Spleen (tissue), 11 donors: ENCODE results near the gene BRD2. TPM values are rescaled to one million over a fixed set of nuclear protein-coding genes. Genes with fewer than 3 reads are reported as not detected.

Source experiments
- DNase-seq: peaks from one replicate; pipeline ENCODE4 v3.0.0-alpha.2; 2020
- H3K27ac ChIP-seq, 8 donors: fragments of 200-600 bp; sonication (generic) in 7 of 8; 1 replicate in 4 of 8; 2 replicates in 4 of 8; pipeline versions ENCODE4 v1.5.0 to v1.8.0; 2016 to 2021; ENCODE audit warnings: inconsistent platforms in 4 of 8, mild to moderate bottlenecking in 4 of 8, moderate library complexity in 1 of 8
- H3K27me3 ChIP-seq, 7 donors: fragments of 200-600 bp; sonication (generic) in 6 of 7; replicated peaks in 1 of 7; 1 replicate in 4 of 7; 2 replicates in 3 of 7; pipeline versions ENCODE4 v1.5.0 to v1.8.0; 2016 to 2021; ENCODE audit warnings: inconsistent platforms in 3 of 7, mild to moderate bottlenecking in 1 of 7
- H3K36me3 ChIP-seq, 6 donors: fragments of 200-600 bp; sonication (generic) in 5 of 6; 1 replicate in 4 of 6; 2 replicates in 2 of 6; pipeline versions ENCODE4 v1.5.0 to v1.8.0; 2016 to 2021; ENCODE audit warnings: inconsistent platforms in 2 of 6
- H3K4me1 ChIP-seq, 6 donors: fragments of 200-600 bp; sonication (generic) in 5 of 6; 1 replicate in 3 of 6; 2 replicates in 3 of 6; pipeline versions ENCODE4 v1.5.0 to v1.8.0; 2016 to 2021; ENCODE audit warnings: inconsistent platforms in 3 of 6
- H3K4me3 ChIP-seq, 8 donors: fragments of 200-600 bp; sonication (generic) in 7 of 8; 1 replicate in 4 of 8; 2 replicates in 4 of 8; pipeline versions ENCODE4 v1.5.0 to v1.8.0; 2016 to 2021; ENCODE audit warnings: inconsistent platforms in 4 of 8, mild to moderate bottlenecking in 4 of 8, moderate library complexity in 2 of 8
- H3K9me3 ChIP-seq, 8 donors: fragments of 200-600 bp; sonication (generic) in 7 of 8; 1 replicate in 4 of 8; 2 replicates in 4 of 8; pipeline versions ENCODE4 v1.5.0 to v1.8.0; 2016 to 2021; ENCODE audit warnings: inconsistent platforms in 4 of 8
- POLR2A ChIP-seq, 3 donors: fragments of 450-650 bp; IDR thresholded peaks; one replicate each; pipeline ENCODE4 v1.5.1; 2017; ENCODE audit warnings: antibody characterized with exemption in 3 of 3, mild to moderate bottlenecking in 1 of 3
- POLR2AphosphoS5 ChIP-seq, 3 donors: sonication (generic); formaldehyde crosslinking; IDR thresholded peaks; one replicate each; pipeline ENCODE4 v1.5.1; 2017; ENCODE audit warnings: antibody characterized with exemption in 3 of 3
- WGBS, 5 donors: extraction: QIAGEN DNeasy Blood & Tissue Kit in 3 of 5; methylation state at CpG; one replicate each; pipeline versions ENCODE4 v1.1.5 to v1.1.7; 2013 to 2018; 5-methylcytosine and 5-hydroxymethylcytosine counted together
- intact Hi-C: fragments of 100-400 bp; cut with DNase I; formaldehyde crosslinking; loops from one replicate; pipeline ENCODE4 v1.15.0; 2023; ENCODE audit warnings: low total_unique reads
- polyA plus RNA-seq, 3 donors: library from polyadenylated mRNA; stranded (reverse); fragments of 200-250 nt; gene quantifications; one replicate each; pipeline ENCODE4 v1.2.1, GENCODE V29; 2013
- total RNA-seq, 7 donors: library from RNA; depleted of rRNA in 3 of 7; stranded (reverse); fragments of >200 nt in 3 of 7; fragmentation: NEBNext Ultra II Directional in 4 of 7; extraction: Animal tissue kit (Norgen Biotek cat#: 25700) in 4 of 7; gene quantifications; one replicate each; pipeline versions ENCODE4 v1.1.0 to v1.2.1, GENCODE V29; 2016 to 2021
- TF ChIP-seq, protein P1 (sequence below), 11 experiments: fragments of 200-600 bp in 7 of 11; fragments of 450-650 bp in 4 of 11; sonication (generic) in 4 of 11; IDR thresholded peaks in 8 of 11; conservative IDR thresholded peaks in 3 of 11; 1 replicate in 7 of 11; 2 replicates in 4 of 11; pipeline versions ENCODE4 v1.4.0 to v1.8.0; 2016 to 2021; ENCODE audit warnings: antibody characterized with exemption in 11 of 11, inconsistent platforms in 4 of 11, mild to moderate bottlenecking in 1 of 11
- donor health status: healthy with polysubstance abuse.
- donor health status: DM: no; HTN: no; CAD: no; lungs with moderate emphysema.
- donor health status: DM: no; HTN: no; CAD: no.
- donor health status: Bipolar disorder and iron deficiency.
- donor health status: healthy.
- donor health status: DM: no; HTN: no; CAD: no.
- donor health status: DM: yes; HTN: yes; CAD: no.

Gene BRD2
- total and polyA plus RNA-seq, 10 donors, result 80.5 to 277 (median 217) TPM

DNA sequence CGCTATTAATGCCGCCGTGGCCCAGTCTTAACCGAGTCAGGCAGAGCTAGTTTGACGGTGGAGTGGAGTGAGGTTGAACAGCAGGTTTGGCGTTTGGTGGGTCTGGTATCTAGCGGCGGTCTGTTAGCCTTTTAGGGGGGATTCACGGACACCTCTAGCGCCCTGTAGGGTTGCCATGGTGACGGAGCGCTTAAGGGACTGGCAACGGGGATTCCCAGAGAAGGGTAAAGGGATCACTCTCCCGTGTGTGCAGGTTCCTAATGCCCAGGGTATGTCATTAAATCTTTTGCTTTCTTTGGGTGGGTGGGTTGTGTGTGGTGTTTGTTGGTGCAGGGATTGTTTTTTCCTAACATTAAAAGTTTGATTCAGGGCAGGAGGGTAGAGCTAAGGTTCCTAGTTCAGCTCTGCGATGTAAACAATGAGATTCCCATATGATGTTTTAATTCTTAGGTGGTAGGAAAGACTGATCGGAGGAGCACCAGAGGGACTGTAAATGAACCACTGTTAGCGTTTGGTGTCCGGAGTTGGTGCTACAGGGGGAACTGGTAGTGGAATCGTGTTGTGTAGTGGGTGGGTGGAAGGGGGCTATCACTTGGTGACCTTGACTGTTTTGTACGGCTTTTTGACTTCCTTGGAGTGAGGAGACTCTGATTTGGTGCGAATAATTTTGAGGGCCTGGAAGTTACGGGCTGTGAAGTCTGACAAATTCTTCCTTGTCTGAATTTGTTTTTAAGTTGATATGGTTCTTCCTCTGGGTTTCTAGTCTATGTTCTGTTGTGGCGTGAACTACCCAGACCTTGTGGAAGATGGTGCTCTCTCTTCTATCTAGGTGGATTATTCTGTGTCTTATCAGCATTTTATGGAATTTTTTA, 5.0 kb downstream of the BRD2 start:
- DNase-seq, result no peak
- H3K9me3 ChIP-seq, result no peaks in the 10 kb centered on the region
- TF ChIP-seq, protein P1, sequence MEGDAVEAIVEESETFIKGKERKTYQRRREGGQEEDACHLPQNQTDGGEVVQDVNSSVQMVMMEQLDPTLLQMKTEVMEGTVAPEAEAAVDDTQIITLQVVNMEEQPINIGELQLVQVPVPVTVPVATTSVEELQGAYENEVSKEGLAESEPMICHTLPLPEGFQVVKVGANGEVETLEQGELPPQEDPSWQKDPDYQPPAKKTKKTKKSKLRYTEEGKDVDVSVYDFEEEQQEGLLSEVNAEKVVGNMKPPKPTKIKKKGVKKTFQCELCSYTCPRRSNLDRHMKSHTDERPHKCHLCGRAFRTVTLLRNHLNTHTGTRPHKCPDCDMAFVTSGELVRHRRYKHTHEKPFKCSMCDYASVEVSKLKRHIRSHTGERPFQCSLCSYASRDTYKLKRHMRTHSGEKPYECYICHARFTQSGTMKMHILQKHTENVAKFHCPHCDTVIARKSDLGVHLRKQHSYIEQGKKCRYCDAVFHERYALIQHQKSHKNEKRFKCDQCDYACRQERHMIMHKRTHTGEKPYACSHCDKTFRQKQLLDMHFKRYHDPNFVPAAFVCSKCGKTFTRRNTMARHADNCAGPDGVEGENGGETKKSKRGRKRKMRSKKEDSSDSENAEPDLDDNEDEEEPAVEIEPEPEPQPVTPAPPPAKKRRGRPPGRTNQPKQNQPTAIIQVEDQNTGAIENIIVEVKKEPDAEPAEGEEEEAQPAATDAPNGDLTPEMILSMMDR (IDR thresholded peaks at IDR 0.05 in 8 of 11, conservative IDR thresholded peaks at IDR 0.05 in 3 of 11), result no peak
- TF ChIP-seq POLR2AphosphoS5 (IDR thresholded peaks at IDR 0.05) (no peak), POLR2A (IDR thresholded peaks at IDR 0.05) (no peak)
- H3K27me3 ChIP-seq, result no peaks in the 10 kb centered on the region
- peak overlapping the region; percentile 68 to 100 (median 99) for H3K27ac ChIP-seq
- H3K4me3 ChIP-seq, result peak overlapping the region; percentile 94 to 100 (median 98)
- WGBS, 5 donors, result 0% methylated on average over 22 to 23 of the region's 23 CpGs
- H3K36me3 ChIP-seq, result peaks cover 13 to 63% (median 46%) of the 10 kb centered on the region in 6 donors
- intact Hi-C loops, result no loop called here
- H3K4me1 ChIP-seq, result peaks cover 38 to 64% (median 44%) of the 10 kb centered on the region in 6 donors

DNA sequence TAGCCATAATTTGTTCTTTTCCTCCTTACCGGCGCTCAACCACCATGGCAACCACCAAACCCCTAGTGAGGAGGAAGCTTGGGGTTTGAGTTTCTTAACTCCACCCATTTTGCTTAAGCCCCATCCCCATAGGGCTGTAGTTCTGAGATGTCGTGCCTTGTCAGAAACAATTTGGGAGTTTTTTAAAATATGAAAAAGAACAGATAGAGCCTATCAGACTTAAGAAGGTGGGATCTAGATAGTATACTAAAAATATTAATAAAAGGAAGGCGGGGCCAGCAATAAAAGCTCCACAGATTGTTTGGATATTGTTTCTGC, 5.6 kb downstream of the BRD2 start:
- TF ChIP-seq, protein P1 (IDR thresholded peaks at IDR 0.05 in 8 of 11, conservative IDR thresholded peaks at IDR 0.05 in 3 of 11), result no peak
- DNase-seq, result no peak
- no peaks in the 10 kb centered on the region for H3K9me3 ChIP-seq
- H3K4me1 ChIP-seq, result peaks cover 40 to 69% (median 49%) of the 10 kb centered on the region in 6 donors
- peak overlapping the region in 7 of 8 donors; percentile 96 to 100 (median 99) for H3K27ac ChIP-seq
- intact Hi-C loops, result no loop called here
- WGBS, 5 donors, result 2 to 3% (median 2%) methylated on average over 4 of the region's 4 CpGs
- H3K4me3 ChIP-seq, result peak overlapping the region; percentile 94 to 100 (median 98)
- peaks cover 17 to 69% (median 52%) of the 10 kb centered on the region in 6 donors for H3K36me3 ChIP-seq
- no peaks in the 10 kb centered on the region for H3K27me3 ChIP-seq

DNA sequence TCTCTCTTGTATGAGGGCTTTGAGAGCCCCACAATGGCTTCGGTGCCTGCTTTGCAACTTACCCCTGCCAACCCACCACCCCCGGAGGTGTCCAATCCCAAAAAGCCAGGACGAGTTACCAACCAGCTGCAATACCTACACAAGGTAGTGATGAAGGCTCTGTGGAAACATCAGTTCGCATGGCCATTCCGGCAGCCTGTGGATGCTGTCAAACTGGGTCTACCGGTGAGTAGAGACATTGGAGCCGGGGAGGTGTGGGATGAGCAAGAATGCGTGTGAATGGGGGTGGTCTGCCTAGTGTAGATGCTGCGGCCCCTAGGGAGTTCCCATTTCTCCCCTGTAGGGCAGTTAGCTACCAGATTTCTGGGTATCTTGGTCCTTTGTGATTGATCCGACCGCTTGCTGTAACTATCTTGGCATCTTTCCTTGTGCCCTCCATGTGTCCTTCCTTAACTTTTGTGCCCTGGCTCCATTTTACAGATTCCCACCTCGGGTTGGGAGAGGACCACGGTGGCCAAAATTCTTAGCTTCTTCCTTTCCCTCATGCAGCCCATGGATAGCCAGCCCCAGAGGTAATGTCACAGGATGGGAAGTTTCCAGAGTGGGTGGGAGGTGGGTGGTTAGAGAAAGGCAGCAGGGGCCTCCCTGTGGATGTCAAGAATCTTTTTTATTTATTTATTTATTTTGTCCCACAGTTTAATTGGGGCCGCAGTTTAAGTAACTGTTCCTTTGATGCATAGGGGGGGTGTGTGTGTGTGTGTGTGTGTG, 6.3 kb downstream of the BRD2 start:
- DNase-seq, result no peak
- 8 to 25% (median 17%) methylated on average over 13 to 14 of the region's 14 CpGs for WGBS, 5 donors
- H3K9me3 ChIP-seq, result no peaks in the 10 kb centered on the region
- TF ChIP-seq POLR2AphosphoS5 (IDR thresholded peaks at IDR 0.05) (peak in 2 of 3 donors; percentile 23 to 39), POLR2A (IDR thresholded peaks at IDR 0.05) (no peak)
- TF ChIP-seq, protein P1 (IDR thresholded peaks at IDR 0.05 in 8 of 11, conservative IDR thresholded peaks at IDR 0.05 in 3 of 11), result no peak
- intact Hi-C loops, result no loop called here
- no peaks in the 10 kb centered on the region for H3K27me3 ChIP-seq
- peak overlapping the region; percentile 94 to 100 (median 98) for H3K4me3 ChIP-seq
- peaks cover 40 to 71% (median 53%) of the 10 kb centered on the region in 6 donors for H3K4me1 ChIP-seq
- peaks cover 17 to 77% (median 60%) of the 10 kb centered on the region in 6 donors for H3K36me3 ChIP-seq
- H3K27ac ChIP-seq, result peak overlapping the region in 6 of 8 donors; percentile 41 to 100 (median 99)

DNA sequence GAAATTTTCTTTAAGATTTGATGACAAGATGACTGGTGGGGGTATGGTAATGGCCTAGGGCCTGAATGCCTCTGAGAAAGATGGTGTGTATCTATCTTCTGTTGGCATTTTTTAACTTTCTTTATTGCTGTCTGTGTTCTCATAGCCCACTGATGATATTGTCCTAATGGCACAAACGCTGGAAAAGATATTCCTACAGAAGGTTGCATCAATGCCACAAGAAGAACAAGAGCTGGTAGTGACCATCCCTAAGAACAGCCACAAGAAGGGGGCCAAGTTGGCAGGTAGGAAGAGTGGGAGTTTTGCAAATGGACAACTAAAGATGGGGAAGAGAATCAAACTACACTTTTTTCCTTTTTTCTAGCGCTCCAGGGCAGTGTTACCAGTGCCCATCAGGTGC, 7.5 kb downstream of the BRD2 start:
- Histone ChIP-seq H3K27ac (peak overlapping the region in 2 of 8 donors; percentile 7 to 31), H3K4me1 (peaks cover 40 to 75% (median 62%) of the 10 kb centered on the region in 6 donors), H3K9me3 (no peaks in the 10 kb centered on the region), H3K36me3 (peaks cover 23 to 88% (median 71%) of the 10 kb centered on the region in 6 donors), H3K27me3 (no peaks in the 10 kb centered on the region), H3K4me3 (peak overlapping the region in 3 of 8 donors; percentile 3 to 99 (median 98))
- TF ChIP-seq POLR2A (IDR thresholded peaks at IDR 0.05) (no peak), POLR2AphosphoS5 (IDR thresholded peaks at IDR 0.05) (no peak)
- TF ChIP-seq, protein P1 (IDR thresholded peaks at IDR 0.05 in 8 of 11, conservative IDR thresholded peaks at IDR 0.05 in 3 of 11), result no peak
- no peak for DNase-seq
- WGBS, 5 donors, result 61 to 77% (median 67%) methylated on average over 2 of the region's 2 CpGs
- intact Hi-C loops, result no loop called here
